B cell (primary cell): ENCODE measurements around the gene TP53TG5. TPM values are rescaled to one million over a fixed set of nuclear protein-coding genes. Genes with fewer than 3 reads are reported as not detected.

Experiments used
- ATAC-seq: fragments of 200-7000 bp; cut with Tn5 transposase; one replicate; pipeline ENCODE4 v1.10.0; 2021; ENCODE audit warnings: low read depth, mild to moderate bottlenecking, moderate number of reproducible peaks, moderate library complexity
- CTCF ChIA-PET: fragments of 350-600 bp; sonication (Branson Sonifier 250); formaldehyde crosslinking; loops from one replicate; lab custom pipeline; 2021; ENCODE audit warnings: antibody characterized with exemption, inconsistent platforms; lab: Charles Lee
- POLR2A ChIA-PET: fragments of 350-600 bp; sonication (Branson Sonifier 250); formaldehyde crosslinking; loops from one replicate; lab custom pipeline; 2021; ENCODE audit warnings: antibody characterized with exemption; lab: Charles Lee
- DNase-seq: peaks from one replicate; pipeline ENCODE4 v3.0.0; 2013
- H2AFZ ChIP-seq: 2 replicates; pipeline ENCODE4 v1.6.1; 2012; ENCODE audit warnings: mild to moderate bottlenecking, low read depth, low read length; ENCODE audit not compliant: insufficient read depth, poor library complexity, severe bottlenecking
- H3K27ac ChIP-seq, 2 donors: 1 replicate in 1 of 2; 2 replicates in 1 of 2; pipeline ENCODE4 v1.5.1; 2012 to 2013; ENCODE audit warnings: low read length in 2 of 2, mild to moderate bottlenecking in 2 of 2, moderate library complexity in 1 of 2
- H3K27me3 ChIP-seq, 4 experiments: fragments of 200-600 bp in 1 of 4; sonication (generic) in 1 of 4; replicated peaks in 1 of 4; 1 replicate in 2 of 4; 2 replicates in 2 of 4; pipeline versions ENCODE4 v1.6.1 to v1.7.0; 2013 to 2016; ENCODE audit warnings: low read length in 3 of 4, mild to moderate bottlenecking in 2 of 4, mixed read lengths in 1 of 4, moderate library complexity in 1 of 4; ENCODE audit not compliant: insufficient read depth in 4 of 4, control insufficient read depth in 3 of 4; ENCODE audit errors: control extremely low read depth in 1 of 4
- H3K36me3 ChIP-seq, 2 experiments: replicated peaks in 1 of 2; 1 replicate in 1 of 2; 2 replicates in 1 of 2; pipeline versions ENCODE4 v1.6.1 to v1.7.1; 2013; ENCODE audit warnings: low read length in 1 of 2; ENCODE audit not compliant: insufficient read depth in 2 of 2, control insufficient read depth in 1 of 2; ENCODE audit errors: control extremely low read depth in 1 of 2, extremely low read depth in 1 of 2
- H3K4me1 ChIP-seq, 2 donors: fragments of 200-600 bp in 1 of 2; sonication (generic) in 1 of 2; 1 replicate in 1 of 2; 2 replicates in 1 of 2; pipeline versions ENCODE4 v1.5.1 to v1.6.1; 2013 to 2017; ENCODE audit warnings: low read length in 2 of 2; ENCODE audit not compliant: control insufficient read depth in 2 of 2, insufficient read depth in 2 of 2
- H3K4me2 ChIP-seq: replicated peaks from 2 replicates; pipeline ENCODE3; 2012; ENCODE audit warnings: mild to moderate bottlenecking, low read depth, low read length; ENCODE audit not compliant: poor library complexity, severe bottlenecking
- H3K4me3 ChIP-seq, 5 experiments: fragments of 200-600 bp in 1 of 5; sonication (generic) in 1 of 5; 1 replicate in 3 of 5; 2 replicates in 2 of 5; pipeline versions ENCODE4 v1.5.1 to v1.7.0; 2011 to 2016; ENCODE audit warnings: low read length in 4 of 5, mild to moderate bottlenecking in 4 of 5, low read depth in 2 of 5, control low read depth in 1 of 5, moderate library complexity in 1 of 5; ENCODE audit not compliant: insufficient read depth in 1 of 5; ENCODE audit errors: control extremely low read depth in 1 of 5, extremely low read depth in 1 of 5
- H3K79me2 ChIP-seq: fragments of 200-600 bp; sonication (generic); one replicate; pipeline ENCODE4 v1.6.0; 2016; ENCODE audit warnings: low read length; ENCODE audit not compliant: control insufficient read depth, insufficient read depth
- H3K9ac ChIP-seq: fragments of 200-600 bp; sonication (generic); 2 replicates; pipeline ENCODE4 v1.6.1; 2017; ENCODE audit warnings: mild to moderate bottlenecking, low read length, moderate library complexity
- H3K9me3 ChIP-seq, 3 donors: one replicate each; pipeline versions ENCODE4 v1.6.1 to v1.7.1; 2013; ENCODE audit warnings: low read length in 2 of 3; ENCODE audit not compliant: control insufficient read depth in 2 of 3, insufficient read depth in 1 of 3; ENCODE audit errors: control extremely low read depth in 1 of 3
- H4K20me1 ChIP-seq: 2 replicates; pipeline ENCODE4 v1.6.0; 2012; ENCODE audit warnings: mild to moderate bottlenecking, low read length; ENCODE audit not compliant: insufficient read depth, control insufficient read depth, poor library complexity, severe bottlenecking
- H3K27ac Mint-ChIP-seq: one replicate; pipeline ENCODE4 v1.8.0; 2021; ENCODE audit warnings: mixed read lengths
- H3K27me3 Mint-ChIP-seq: one replicate; pipeline ENCODE4 v1.8.0; 2021; ENCODE audit warnings: mixed read lengths
- H3K4me1 Mint-ChIP-seq: one replicate; pipeline ENCODE4 v1.8.0; 2021; ENCODE audit warnings: mixed read lengths
- H3K4me3 Mint-ChIP-seq: one replicate; pipeline ENCODE4 v1.8.0; 2021; ENCODE audit warnings: mixed read lengths
- H3K9me3 Mint-ChIP-seq: one replicate; pipeline ENCODE4 v1.8.0; 2022; ENCODE audit warnings: mixed read lengths; ENCODE audit not compliant: insufficient read depth
- EZH2 ChIP-seq: IDR thresholded peaks from 2 replicates; pipeline ENCODE4 v1.6.1; 2012; ENCODE audit warnings: borderline replicate concordance, low read depth, mild to moderate bottlenecking, moderate library complexity, low read length; ENCODE audit not compliant: insufficient read depth, poor library complexity, severe bottlenecking
- WGBS: methylation state at CpG from one replicate; pipeline ENCODE4 v1.1.5; 2013; ENCODE audit warnings: missing lambda C conversion rate; ENCODE audit not compliant: insufficient coverage; 5-methylcytosine and 5-hydroxymethylcytosine counted together
- intact Hi-C: fragments of 100-400 bp; cut with micrococcal nuclease; formaldehyde crosslinking; loops from one replicate; pipeline ENCODE4 v1.10.0; 2022
- polyA plus RNA-seq: library from polyadenylated mRNA; depleted of rRNA; stranded (reverse); fragments of >200 nt; gene quantifications from 2 replicates; pipeline ENCODE4 v1.2.3, GENCODE V29; 2012
- total RNA-seq, 2 donors: library from RNA; stranded (reverse); fragments of 120-200 nt in 1 of 2; gene quantifications; 1 replicate in 1 of 2; 2 replicates in 1 of 2; pipeline versions ENCODE4 v1.2.3 to v1.2.4, GENCODE V29; 2013 to 2022
- TF ChIP-seq, protein P1 (sequence below): fragments of 200-600 bp; IDR thresholded peaks from one replicate; pipeline ENCODE4 v1.8.0; 2022; ENCODE audit warnings: antibody characterized with exemption, mild to moderate bottlenecking

The TP53TG5 gene
- total and polyA plus RNA-seq, 2 donors (not counting 1 experiment from before 2014, with no cell fraction given): not detected

DNA sequence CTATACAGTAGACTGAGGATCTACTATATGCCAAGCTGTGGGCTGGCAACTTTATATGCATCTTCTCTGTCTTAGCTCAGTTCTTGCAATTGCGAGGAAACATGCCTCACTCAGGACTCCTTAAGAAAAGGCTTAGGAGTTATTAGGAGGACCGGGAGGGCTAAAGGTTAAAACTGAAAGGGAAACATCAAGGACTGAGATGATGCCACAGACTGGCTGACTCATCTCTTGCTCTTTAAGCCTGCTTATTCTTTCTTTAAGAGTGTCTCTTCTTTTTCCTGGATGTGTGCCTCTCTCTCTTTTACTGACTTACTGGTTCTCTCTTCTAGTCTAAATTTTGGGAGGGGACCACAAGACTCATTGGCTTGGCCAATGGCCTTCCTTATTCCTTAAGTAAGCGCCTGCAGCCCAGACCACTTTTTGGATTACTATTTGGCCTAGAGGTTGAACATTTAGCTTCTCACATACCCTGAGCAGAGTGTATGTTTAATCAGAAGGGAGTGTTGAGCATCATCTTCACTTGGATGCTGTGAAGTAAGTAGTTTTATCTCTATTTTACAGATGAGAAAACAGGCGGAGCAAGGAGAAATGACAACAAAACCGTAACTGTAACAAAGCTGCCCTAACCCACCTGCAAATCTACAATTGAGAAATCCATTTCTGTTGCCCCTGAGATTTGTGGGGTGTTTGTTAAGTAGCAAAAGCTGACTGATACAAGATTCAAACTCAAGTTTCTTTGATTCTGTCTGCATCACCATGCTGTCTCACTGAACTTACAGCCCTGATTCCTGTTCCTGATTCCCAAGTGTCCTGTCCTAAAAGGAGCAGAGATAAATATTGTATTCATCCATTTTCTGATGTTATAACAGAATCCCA is 22.7 kb downstream of the TP53TG5 start:
- Histone ChIP-seq H3K4me3 (no peak overlapping the region), H3K9ac (no peak overlapping the region), H3K36me3 (no peaks in the 10 kb centered on the region), H3K79me2 (no peaks in the 10 kb centered on the region), H3K4me2 (no peak overlapping the region), H2AFZ (no peak overlapping the region), H4K20me1 (no peaks in the 10 kb centered on the region), H3K4me1 (no peaks in the 10 kb centered on the region), H3K9me3 (no peaks in the 10 kb centered on the region), H3K27me3 (peaks cover 0 to 5% (median 0%) of the 10 kb centered on the region in 4 experiments), H3K27ac (no peak overlapping the region)
- TF ChIP-seq, protein P1, sequence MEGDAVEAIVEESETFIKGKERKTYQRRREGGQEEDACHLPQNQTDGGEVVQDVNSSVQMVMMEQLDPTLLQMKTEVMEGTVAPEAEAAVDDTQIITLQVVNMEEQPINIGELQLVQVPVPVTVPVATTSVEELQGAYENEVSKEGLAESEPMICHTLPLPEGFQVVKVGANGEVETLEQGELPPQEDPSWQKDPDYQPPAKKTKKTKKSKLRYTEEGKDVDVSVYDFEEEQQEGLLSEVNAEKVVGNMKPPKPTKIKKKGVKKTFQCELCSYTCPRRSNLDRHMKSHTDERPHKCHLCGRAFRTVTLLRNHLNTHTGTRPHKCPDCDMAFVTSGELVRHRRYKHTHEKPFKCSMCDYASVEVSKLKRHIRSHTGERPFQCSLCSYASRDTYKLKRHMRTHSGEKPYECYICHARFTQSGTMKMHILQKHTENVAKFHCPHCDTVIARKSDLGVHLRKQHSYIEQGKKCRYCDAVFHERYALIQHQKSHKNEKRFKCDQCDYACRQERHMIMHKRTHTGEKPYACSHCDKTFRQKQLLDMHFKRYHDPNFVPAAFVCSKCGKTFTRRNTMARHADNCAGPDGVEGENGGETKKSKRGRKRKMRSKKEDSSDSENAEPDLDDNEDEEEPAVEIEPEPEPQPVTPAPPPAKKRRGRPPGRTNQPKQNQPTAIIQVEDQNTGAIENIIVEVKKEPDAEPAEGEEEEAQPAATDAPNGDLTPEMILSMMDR: no peak
- TF ChIP-seq EZH2: no peak
- Mint-ChIP-seq H3K4me1 (no peaks in the 10 kb centered on the region), H3K27ac (no peak overlapping the region), H3K4me3 (no peak overlapping the region), H3K9me3 (no peaks in the 10 kb centered on the region), H3K27me3 (no peaks in the 10 kb centered on the region)
- WGBS: no CpG with 5 or more reads among the region's 5 CpGs
- CTCF ChIA-PET: interaction anchor here (1.2 kb wide), 1 partner anchor 33 kb away, joined by 3 read pairs; no protein-coding TSS in a partner anchor
- intact Hi-C loops: no loop called here
- DNase-seq (no peak), ATAC-seq (no peak)
- POLR2A ChIA-PET: no interaction called here
